Liver (tissue), 9 donors: ENCODE results near the gene TTC28. TPM values are rescaled to one million over a fixed set of nuclear protein-coding genes. Genes with fewer than 3 reads are reported as not detected.

ENCODE experiments used
- DNase-seq: peaks from one replicate; pipeline ENCODE4 v3.0.0-alpha.2; 2017; ENCODE audit warnings: low spot score
- H3K27ac ChIP-seq, 2 donors: one replicate each; pipeline ENCODE4 v1.7.0; 2013; ENCODE audit warnings: inconsistent platforms in 2 of 2, low read length in 2 of 2, control low read depth in 1 of 2, low read depth in 1 of 2, mild to moderate bottlenecking in 1 of 2
- H3K27me3 ChIP-seq, 4 donors: one replicate each; pipeline versions ENCODE4 v1.6.1 to v1.7.0; 2013; ENCODE audit warnings: low read length in 3 of 4, inconsistent platforms in 1 of 4, mild to moderate bottlenecking in 1 of 4, moderate library complexity in 1 of 4; ENCODE audit not compliant: control insufficient read depth in 4 of 4, insufficient read depth in 4 of 4
- H3K36me3 ChIP-seq, 4 donors: one replicate each; pipeline versions ENCODE4 v1.6.1 to v1.7.0; 2013; ENCODE audit warnings: low read length in 3 of 4, mild to moderate bottlenecking in 3 of 4, low read depth in 1 of 4, moderate library complexity in 1 of 4; ENCODE audit not compliant: control insufficient read depth in 4 of 4, insufficient read depth in 3 of 4
- H3K4me1 ChIP-seq, 4 donors: one replicate each; pipeline versions ENCODE4 v1.6.1 to v1.7.0; 2013; ENCODE audit warnings: low read length in 3 of 4, mild to moderate bottlenecking in 3 of 4, moderate library complexity in 1 of 4; ENCODE audit not compliant: control insufficient read depth in 4 of 4, insufficient read depth in 4 of 4
- H3K4me3 ChIP-seq, 3 donors: one replicate each; pipeline versions ENCODE4 v1.6.1 to v1.7.0; 2013; ENCODE audit warnings: low read length in 3 of 3, control low read depth in 1 of 3, low read depth in 1 of 3, mild to moderate bottlenecking in 1 of 3
- H3K9ac ChIP-seq, 2 donors: one replicate each; pipeline ENCODE4 v1.7.0; 2013; ENCODE audit warnings: low read length in 2 of 2, mild to moderate bottlenecking in 2 of 2, moderate library complexity in 2 of 2, control low read depth in 1 of 2, low read depth in 1 of 2
- H3K9me3 ChIP-seq, 4 donors: one replicate each; pipeline versions ENCODE4 v1.6.1 to v1.7.0; 2013; ENCODE audit warnings: low read length in 3 of 4; ENCODE audit not compliant: control insufficient read depth in 4 of 4
- EGR1 ChIP-seq, 2 donors: IDR thresholded peaks; 2 replicates each; pipeline ENCODE4 v1.6.1; 2016 to 2018; ENCODE audit warnings: antibody characterized with exemption in 2 of 2, low read depth in 2 of 2
- FOXA1 ChIP-seq: IDR thresholded peaks from 2 replicates; pipeline ENCODE4 v1.6.1; 2016; ENCODE audit warnings: antibody characterized with exemption
- FOXA2 ChIP-seq: IDR thresholded peaks from 2 replicates; pipeline ENCODE4 v1.6.1; 2016; ENCODE audit warnings: antibody characterized with exemption
- GABPA ChIP-seq, 2 donors: IDR thresholded peaks in 1 of 2; conservative IDR thresholded peaks in 1 of 2; 2 replicates each; pipeline ENCODE4 v1.6.1; 2016; ENCODE audit warnings: antibody characterized with exemption in 2 of 2, mild to moderate bottlenecking in 1 of 2, moderate library complexity in 1 of 2
- HNF4A ChIP-seq, 2 donors: conservative IDR thresholded peaks; 2 replicates each; pipeline ENCODE4 v1.6.1; 2016; ENCODE audit warnings: antibody characterized with exemption in 2 of 2, mild to moderate bottlenecking in 2 of 2
- HNF4G ChIP-seq: IDR thresholded peaks from 2 replicates; pipeline ENCODE4 v1.6.1; 2016; ENCODE audit warnings: antibody characterized with exemption
- JUND ChIP-seq, 2 donors: IDR thresholded peaks; 2 replicates each; pipeline ENCODE4 v1.6.1; 2016; ENCODE audit warnings: antibody characterized with exemption in 2 of 2
- NR2F2 ChIP-seq: IDR thresholded peaks from 2 replicates; pipeline ENCODE4 v1.6.1; 2016; ENCODE audit warnings: antibody characterized with exemption
- RXRA ChIP-seq, 2 donors: IDR thresholded peaks; 2 replicates each; pipeline ENCODE4 v1.6.1; 2017 to 2018; ENCODE audit warnings: antibody characterized with exemption in 2 of 2, mild to moderate bottlenecking in 1 of 2
- SP1 ChIP-seq: IDR thresholded peaks from 2 replicates; pipeline ENCODE4 v1.6.1; 2018; ENCODE audit warnings: antibody characterized with exemption, mild to moderate bottlenecking
- TAF1 ChIP-seq: conservative IDR thresholded peaks from 2 replicates; pipeline ENCODE4 v1.6.1; 2016; ENCODE audit warnings: antibody characterized with exemption, mild to moderate bottlenecking
- YY1 ChIP-seq: IDR thresholded peaks from 2 replicates; pipeline ENCODE4 v1.6.1; 2016; ENCODE audit warnings: antibody characterized with exemption, mild to moderate bottlenecking
- WGBS: extraction: QIAGEN DNeasy Blood & Tissue Kit; methylation state at CpG from one replicate; pipeline ENCODE4 v1.1.7; 2013; 5-methylcytosine and 5-hydroxymethylcytosine counted together
- polyA plus RNA-seq, 2 donors: library from polyadenylated mRNA; stranded (reverse) in 1 of 2; unstranded in 1 of 2; fragments of 200-250 nt in 1 of 2; fragments of >200 nt in 1 of 2; fragmentation: Nextera tagmentation in 1 of 2; extraction: Ambion mirVana in 1 of 2; gene quantifications; one replicate each; pipeline versions ENCODE4 v1.2.1 to v1.2.3, GENCODE V29; 2013 to 2015
- total RNA-seq, 2 donors: library from RNA; depleted of rRNA; stranded (reverse); fragments of >200 nt; gene quantifications; one replicate each; pipeline ENCODE4 v1.2.3, GENCODE V29; 2014
- TF ChIP-seq, protein P1 (sequence below): IDR thresholded peaks from 2 replicates; pipeline ENCODE4 v1.6.1; 2016; ENCODE audit warnings: antibody characterized with exemption
- TF ChIP-seq, protein P2 (sequence below): IDR thresholded peaks from 2 replicates; pipeline ENCODE4 v1.6.1; 2016; ENCODE audit warnings: antibody characterized with exemption
- TF ChIP-seq, protein P3 (sequence below): IDR thresholded peaks from 2 replicates; pipeline ENCODE4 v1.6.1; 2016; ENCODE audit warnings: antibody characterized with exemption
- TF ChIP-seq, protein P4 (sequence below): fragments of 150-350 bp; IDR thresholded peaks from 2 replicates; pipeline ENCODE4 v1.5.1; 2017; ENCODE audit warnings: improper control_type of control experiment, low read depth, low read length; ENCODE audit not compliant: missing input control
- TF ChIP-seq, protein P5 (sequence below): IDR thresholded peaks from 2 replicates; pipeline ENCODE4 v1.6.1; 2016; ENCODE audit warnings: antibody characterized with exemption, mild to moderate bottlenecking
- donor health status: healthy.
- donor health status: healthy.
- donor health status: healthy.
- donor health status: healthy.
- donor health status: healthy.

The TTC28 gene
- total and polyA plus RNA-seq, 4 donors: 4.2 to 19.4 (median 5.9) TPM

DNA sequence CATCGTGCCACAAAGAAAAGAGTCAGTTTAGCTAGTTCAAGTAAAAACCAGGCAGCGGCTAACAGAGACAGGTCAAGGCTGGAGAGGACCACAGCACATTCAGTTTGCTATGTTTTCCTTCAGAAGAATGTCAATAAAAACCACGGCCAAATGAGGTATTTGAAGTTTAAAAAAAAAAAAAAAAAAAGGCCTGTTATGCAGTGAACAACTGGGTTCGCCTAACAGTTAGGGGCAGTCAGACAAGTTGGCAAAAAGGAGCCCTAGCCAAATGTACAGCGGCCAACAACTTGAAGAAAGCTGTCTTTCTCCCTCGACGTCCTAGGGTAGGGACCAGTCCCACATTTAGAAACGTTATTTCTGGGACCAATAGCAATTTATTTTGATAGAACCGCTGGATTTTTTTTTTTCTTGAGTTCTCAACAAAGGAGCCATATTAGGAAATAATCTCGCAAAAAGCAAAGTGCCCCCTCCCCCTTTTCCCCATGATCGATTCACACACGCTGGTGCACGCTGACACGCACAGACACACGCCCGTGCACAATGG, 237.8 kb downstream of the TTC28 start:
- Histone ChIP-seq H3K4me3 (peak overlapping the region; percentile 3 to 77 (median 72)), H3K9me3 (no peaks in the 10 kb centered on the region), H3K27ac (peak overlapping the region; percentile 57 to 76), H3K4me1 (peaks cover 5 to 32% (median 18%) of the 10 kb centered on the region in 4 donors), H3K9ac (peak overlapping the region; percentile 21 to 78), H3K27me3 (no peaks in the 10 kb centered on the region), H3K36me3 (no peaks in the 10 kb centered on the region)
- TF ChIP-seq, protein P1, sequence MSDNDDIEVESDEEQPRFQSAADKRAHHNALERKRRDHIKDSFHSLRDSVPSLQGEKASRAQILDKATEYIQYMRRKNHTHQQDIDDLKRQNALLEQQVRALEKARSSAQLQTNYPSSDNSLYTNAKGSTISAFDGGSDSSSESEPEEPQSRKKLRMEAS: no peak
- TF ChIP-seq, protein P2, sequence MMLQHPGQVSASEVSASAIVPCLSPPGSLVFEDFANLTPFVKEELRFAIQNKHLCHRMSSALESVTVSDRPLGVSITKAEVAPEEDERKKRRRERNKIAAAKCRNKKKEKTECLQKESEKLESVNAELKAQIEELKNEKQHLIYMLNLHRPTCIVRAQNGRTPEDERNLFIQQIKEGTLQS: no peak
- TF ChIP-seq HNF4A (conservative IDR thresholded peaks at IDR 0.05) (peak; percentile 9 to 34), YY1 (peak; percentile 5), TAF1 (no peak), RXRA (IDR thresholded peaks at IDR 0.05) (peak; percentile 11 to 19), SP1 (peak; percentile 7), FOXA1 (peak; percentile 27), NR2F2 (no peak), FOXA2 (peak; percentile 14), EGR1 (IDR thresholded peaks at IDR 0.05; ENCODE audit: low read depth in 2 of 2) (no peak)
- TF ChIP-seq, protein P3, sequence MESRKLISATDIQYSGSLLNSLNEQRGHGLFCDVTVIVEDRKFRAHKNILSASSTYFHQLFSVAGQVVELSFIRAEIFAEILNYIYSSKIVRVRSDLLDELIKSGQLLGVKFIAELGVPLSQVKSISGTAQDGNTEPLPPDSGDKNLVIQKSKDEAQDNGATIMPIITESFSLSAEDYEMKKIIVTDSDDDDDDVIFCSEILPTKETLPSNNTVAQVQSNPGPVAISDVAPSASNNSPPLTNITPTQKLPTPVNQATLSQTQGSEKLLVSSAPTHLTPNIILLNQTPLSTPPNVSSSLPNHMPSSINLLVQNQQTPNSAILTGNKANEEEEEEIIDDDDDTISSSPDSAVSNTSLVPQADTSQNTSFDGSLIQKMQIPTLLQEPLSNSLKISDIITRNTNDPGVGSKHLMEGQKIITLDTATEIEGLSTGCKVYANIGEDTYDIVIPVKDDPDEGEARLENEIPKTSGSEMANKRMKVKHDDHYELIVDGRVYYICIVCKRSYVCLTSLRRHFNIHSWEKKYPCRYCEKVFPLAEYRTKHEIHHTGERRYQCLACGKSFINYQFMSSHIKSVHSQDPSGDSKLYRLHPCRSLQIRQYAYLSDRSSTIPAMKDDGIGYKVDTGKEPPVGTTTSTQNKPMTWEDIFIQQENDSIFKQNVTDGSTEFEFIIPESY: no peak
- TF ChIP-seq, protein P4, sequence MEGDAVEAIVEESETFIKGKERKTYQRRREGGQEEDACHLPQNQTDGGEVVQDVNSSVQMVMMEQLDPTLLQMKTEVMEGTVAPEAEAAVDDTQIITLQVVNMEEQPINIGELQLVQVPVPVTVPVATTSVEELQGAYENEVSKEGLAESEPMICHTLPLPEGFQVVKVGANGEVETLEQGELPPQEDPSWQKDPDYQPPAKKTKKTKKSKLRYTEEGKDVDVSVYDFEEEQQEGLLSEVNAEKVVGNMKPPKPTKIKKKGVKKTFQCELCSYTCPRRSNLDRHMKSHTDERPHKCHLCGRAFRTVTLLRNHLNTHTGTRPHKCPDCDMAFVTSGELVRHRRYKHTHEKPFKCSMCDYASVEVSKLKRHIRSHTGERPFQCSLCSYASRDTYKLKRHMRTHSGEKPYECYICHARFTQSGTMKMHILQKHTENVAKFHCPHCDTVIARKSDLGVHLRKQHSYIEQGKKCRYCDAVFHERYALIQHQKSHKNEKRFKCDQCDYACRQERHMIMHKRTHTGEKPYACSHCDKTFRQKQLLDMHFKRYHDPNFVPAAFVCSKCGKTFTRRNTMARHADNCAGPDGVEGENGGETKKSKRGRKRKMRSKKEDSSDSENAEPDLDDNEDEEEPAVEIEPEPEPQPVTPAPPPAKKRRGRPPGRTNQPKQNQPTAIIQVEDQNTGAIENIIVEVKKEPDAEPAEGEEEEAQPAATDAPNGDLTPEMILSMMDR: no peak
- 6% methylated on average over 16 of the region's 16 CpGs for WGBS
- DNase-seq: no peak

DNA sequence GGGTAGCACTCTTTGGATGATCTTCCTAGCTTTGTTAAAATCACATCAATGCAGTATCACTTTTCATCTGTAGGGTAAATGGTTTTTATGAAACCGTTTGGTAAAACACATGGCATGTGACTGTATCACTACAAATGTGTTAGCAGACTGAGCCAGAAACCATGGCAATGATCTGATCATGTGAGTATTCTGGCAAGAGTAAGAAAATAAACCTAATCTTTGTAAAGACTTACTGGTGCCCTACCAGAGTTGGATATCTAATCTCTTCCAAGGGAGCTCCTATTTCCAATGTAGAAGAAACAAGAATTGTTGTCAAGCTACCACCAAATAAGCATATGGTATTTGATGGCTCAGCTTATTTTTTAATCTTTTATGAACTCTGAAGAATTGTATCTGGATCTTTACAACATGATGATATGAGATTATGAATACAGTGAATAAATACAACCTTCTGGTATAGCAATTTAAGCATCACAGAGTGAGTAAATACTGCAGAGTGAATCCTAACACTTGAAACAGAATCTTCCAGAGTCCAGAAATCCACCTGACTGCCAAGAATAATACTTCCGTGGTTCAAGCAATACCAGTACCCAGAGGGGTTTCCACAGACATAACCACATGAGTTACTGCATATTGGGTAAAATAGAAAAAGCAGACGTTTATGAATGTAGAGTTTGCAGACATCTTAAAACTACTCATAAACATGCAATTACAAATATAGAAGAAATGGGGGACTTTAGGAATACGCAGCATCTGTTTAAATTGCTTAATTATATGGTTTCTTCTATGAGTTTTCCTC, 238.8 kb downstream of the TTC28 start:
- Histone ChIP-seq H3K27me3 (no peaks in the 10 kb centered on the region), H3K36me3 (no peaks in the 10 kb centered on the region), H3K9ac (no peak overlapping the region), H3K27ac (no peak overlapping the region), H3K4me1 (peaks cover 5 to 33% (median 19%) of the 10 kb centered on the region in 4 donors), H3K9me3 (no peaks in the 10 kb centered on the region), H3K4me3 (no peak overlapping the region)
- WGBS: 60% methylated on average over 4 of the region's 4 CpGs
- no peak for DNase-seq
- no peak for TF ChIP-seq TAF1
- TF ChIP-seq, protein P5, sequence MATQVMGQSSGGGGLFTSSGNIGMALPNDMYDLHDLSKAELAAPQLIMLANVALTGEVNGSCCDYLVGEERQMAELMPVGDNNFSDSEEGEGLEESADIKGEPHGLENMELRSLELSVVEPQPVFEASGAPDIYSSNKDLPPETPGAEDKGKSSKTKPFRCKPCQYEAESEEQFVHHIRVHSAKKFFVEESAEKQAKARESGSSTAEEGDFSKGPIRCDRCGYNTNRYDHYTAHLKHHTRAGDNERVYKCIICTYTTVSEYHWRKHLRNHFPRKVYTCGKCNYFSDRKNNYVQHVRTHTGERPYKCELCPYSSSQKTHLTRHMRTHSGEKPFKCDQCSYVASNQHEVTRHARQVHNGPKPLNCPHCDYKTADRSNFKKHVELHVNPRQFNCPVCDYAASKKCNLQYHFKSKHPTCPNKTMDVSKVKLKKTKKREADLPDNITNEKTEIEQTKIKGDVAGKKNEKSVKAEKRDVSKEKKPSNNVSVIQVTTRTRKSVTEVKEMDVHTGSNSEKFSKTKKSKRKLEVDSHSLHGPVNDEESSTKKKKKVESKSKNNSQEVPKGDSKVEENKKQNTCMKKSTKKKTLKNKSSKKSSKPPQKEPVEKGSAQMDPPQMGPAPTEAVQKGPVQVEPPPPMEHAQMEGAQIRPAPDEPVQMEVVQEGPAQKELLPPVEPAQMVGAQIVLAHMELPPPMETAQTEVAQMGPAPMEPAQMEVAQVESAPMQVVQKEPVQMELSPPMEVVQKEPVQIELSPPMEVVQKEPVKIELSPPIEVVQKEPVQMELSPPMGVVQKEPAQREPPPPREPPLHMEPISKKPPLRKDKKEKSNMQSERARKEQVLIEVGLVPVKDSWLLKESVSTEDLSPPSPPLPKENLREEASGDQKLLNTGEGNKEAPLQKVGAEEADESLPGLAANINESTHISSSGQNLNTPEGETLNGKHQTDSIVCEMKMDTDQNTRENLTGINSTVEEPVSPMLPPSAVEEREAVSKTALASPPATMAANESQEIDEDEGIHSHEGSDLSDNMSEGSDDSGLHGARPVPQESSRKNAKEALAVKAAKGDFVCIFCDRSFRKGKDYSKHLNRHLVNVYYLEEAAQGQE: no peak
- no peak for TF ChIP-seq HNF4A (conservative IDR thresholded peaks at IDR 0.05)
- TF ChIP-seq, protein P3: no peak
- TF ChIP-seq FOXA1: no peak
- no peak for TF ChIP-seq RXRA (IDR thresholded peaks at IDR 0.05)
- no peak for TF ChIP-seq HNF4G
- TF ChIP-seq, protein P2: no peak
- no peak for TF ChIP-seq FOXA2
- TF ChIP-seq GABPA (IDR thresholded peaks at IDR 0.05 in 1 of 2, conservative IDR thresholded peaks at IDR 0.05 in 1 of 2): no peak
- no peak for TF ChIP-seq EGR1 (IDR thresholded peaks at IDR 0.05; ENCODE audit: low read depth in 2 of 2)
- no peak for TF ChIP-seq JUND (IDR thresholded peaks at IDR 0.05)
- no peak for TF ChIP-seq SP1
- TF ChIP-seq YY1: no peak
- no peak for TF ChIP-seq NR2F2
